WTC11 (cell line): ENCODE data around the gene TFF3.

Experiments used
- CREM ChIP-seq: sonication (generic); formaldehyde crosslinking; IDR thresholded peaks from 2 replicates; pipeline ENCODE4 v1.8.1; 2022; ENCODE audit warnings: mild to moderate bottlenecking, missing genetic modification reagents, moderate library complexity
- FOXK1 ChIP-seq: sonication (generic); formaldehyde crosslinking; IDR thresholded peaks from 2 replicates; pipeline ENCODE4 v1.8.0; 2022; ENCODE audit warnings: mild to moderate bottlenecking, moderate library complexity, missing genetic modification reagents
- NR1H2 ChIP-seq: sonication (generic); formaldehyde crosslinking; IDR thresholded peaks from 2 replicates; pipeline ENCODE4 v1.9.0; 2021; ENCODE audit warnings: mild to moderate bottlenecking, moderate library complexity, missing genetic modification reagents
- RELA ChIP-seq: sonication (generic); formaldehyde crosslinking; IDR thresholded peaks from 2 replicates; pipeline ENCODE4 v1.8.1; 2022; ENCODE audit warnings: missing genetic modification reagents, mild to moderate bottlenecking, borderline replicate concordance
- ZNF121 ChIP-seq: sonication (generic); formaldehyde crosslinking; IDR thresholded peaks from 2 replicates; pipeline ENCODE4 v1.8.0; 2023; ENCODE audit warnings: missing genetic modification reagents
- ZNF232 ChIP-seq: sonication (generic); formaldehyde crosslinking; IDR thresholded peaks from 2 replicates; pipeline ENCODE4 v1.8.0; 2022; ENCODE audit warnings: mild to moderate bottlenecking, missing genetic modification reagents
- ZNF396 ChIP-seq: fragments of 250-450 bp; sonication (Bioruptor Pico); IDR thresholded peaks from 2 replicates; pipeline ENCODE4 v1.8.0; 2021; ENCODE audit warnings: mild to moderate bottlenecking, moderate library complexity, borderline replicate concordance
- TF ChIP-seq, protein P1 (sequence below): sonication (generic); formaldehyde crosslinking; IDR thresholded peaks from 2 replicates; pipeline ENCODE4 v1.8.0; 2022; ENCODE audit warnings: mild to moderate bottlenecking, missing genetic modification reagents
- TF ChIP-seq, protein P2 (sequence below): sonication (generic); formaldehyde crosslinking; IDR thresholded peaks from 2 replicates; pipeline ENCODE4 v1.8.0; 2023; ENCODE audit warnings: mild to moderate bottlenecking, missing genetic modification reagents
- TF ChIP-seq, protein P3 (sequence below): fragments of 200-600 bp; IDR thresholded peaks from 2 replicates; pipeline ENCODE4 v1.8.0; 2022; ENCODE audit warnings: antibody characterized with exemption
- TF ChIP-seq, protein P4 (sequence below): sonication (generic); formaldehyde crosslinking; IDR thresholded peaks from 2 replicates; pipeline ENCODE4 v1.8.0; 2023; ENCODE audit warnings: missing genetic modification reagents
- TF ChIP-seq, protein P5 (sequence below): sonication (generic); formaldehyde crosslinking; conservative IDR thresholded peaks from 2 replicates; pipeline ENCODE4 v1.8.1; 2023; ENCODE audit warnings: mild to moderate bottlenecking, low read depth, missing genetic modification reagents, moderate library complexity

DNA sequence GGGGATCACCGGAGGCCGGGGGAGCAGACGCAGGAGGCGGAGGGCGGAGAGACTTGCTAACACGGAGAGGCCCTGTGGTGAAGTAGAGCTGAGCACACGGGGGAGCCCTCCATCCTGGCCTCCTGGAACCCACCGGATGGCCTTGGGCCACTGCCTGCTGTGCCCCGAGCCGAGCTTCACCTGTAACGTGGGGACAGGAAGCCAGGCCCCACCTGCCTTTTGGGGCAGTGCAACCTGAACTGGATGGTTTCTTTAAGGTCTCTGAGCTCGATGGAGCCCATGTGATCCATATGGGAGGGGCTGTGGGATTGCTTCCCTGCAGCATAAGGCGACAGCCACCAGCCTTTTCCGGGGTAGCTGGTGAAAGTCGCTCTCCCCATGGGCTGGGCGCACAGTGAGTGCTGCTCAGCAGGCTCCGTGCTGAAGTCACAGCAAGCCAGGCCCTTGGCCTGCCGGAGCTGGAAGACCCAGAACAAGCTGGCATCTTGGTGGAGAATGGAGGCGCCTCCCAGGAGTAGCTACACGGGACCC is 35.8 kb downstream of the TFF3 start:
- no peak for TF ChIP-seq ZNF121 (CRISPR knock-in tag)
- TF ChIP-seq, protein P1, sequence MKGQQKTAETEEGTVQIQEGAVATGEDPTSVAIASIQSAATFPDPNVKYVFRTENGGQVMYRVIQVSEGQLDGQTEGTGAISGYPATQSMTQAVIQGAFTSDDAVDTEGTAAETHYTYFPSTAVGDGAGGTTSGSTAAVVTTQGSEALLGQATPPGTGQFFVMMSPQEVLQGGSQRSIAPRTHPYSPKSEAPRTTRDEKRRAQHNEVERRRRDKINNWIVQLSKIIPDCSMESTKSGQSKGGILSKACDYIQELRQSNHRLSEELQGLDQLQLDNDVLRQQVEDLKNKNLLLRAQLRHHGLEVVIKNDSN (CRISPR knock-in tag): no peak
- TF ChIP-seq ZNF232 (CRISPR knock-in tag): no peak
- TF ChIP-seq, protein P2, sequence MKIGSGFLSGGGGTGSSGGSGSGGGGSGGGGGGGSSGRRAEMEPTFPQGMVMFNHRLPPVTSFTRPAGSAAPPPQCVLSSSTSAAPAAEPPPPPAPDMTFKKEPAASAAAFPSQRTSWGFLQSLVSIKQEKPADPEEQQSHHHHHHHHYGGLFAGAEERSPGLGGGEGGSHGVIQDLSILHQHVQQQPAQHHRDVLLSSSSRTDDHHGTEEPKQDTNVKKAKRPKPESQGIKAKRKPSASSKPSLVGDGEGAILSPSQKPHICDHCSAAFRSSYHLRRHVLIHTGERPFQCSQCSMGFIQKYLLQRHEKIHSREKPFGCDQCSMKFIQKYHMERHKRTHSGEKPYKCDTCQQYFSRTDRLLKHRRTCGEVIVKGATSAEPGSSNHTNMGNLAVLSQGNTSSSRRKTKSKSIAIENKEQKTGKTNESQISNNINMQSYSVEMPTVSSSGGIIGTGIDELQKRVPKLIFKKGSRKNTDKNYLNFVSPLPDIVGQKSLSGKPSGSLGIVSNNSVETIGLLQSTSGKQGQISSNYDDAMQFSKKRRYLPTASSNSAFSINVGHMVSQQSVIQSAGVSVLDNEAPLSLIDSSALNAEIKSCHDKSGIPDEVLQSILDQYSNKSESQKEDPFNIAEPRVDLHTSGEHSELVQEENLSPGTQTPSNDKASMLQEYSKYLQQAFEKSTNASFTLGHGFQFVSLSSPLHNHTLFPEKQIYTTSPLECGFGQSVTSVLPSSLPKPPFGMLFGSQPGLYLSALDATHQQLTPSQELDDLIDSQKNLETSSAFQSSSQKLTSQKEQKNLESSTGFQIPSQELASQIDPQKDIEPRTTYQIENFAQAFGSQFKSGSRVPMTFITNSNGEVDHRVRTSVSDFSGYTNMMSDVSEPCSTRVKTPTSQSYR: no peak
- no peak for TF ChIP-seq FOXK1
- no peak for TF ChIP-seq RELA (CRISPR knock-in tag)
- TF ChIP-seq, protein P3, sequence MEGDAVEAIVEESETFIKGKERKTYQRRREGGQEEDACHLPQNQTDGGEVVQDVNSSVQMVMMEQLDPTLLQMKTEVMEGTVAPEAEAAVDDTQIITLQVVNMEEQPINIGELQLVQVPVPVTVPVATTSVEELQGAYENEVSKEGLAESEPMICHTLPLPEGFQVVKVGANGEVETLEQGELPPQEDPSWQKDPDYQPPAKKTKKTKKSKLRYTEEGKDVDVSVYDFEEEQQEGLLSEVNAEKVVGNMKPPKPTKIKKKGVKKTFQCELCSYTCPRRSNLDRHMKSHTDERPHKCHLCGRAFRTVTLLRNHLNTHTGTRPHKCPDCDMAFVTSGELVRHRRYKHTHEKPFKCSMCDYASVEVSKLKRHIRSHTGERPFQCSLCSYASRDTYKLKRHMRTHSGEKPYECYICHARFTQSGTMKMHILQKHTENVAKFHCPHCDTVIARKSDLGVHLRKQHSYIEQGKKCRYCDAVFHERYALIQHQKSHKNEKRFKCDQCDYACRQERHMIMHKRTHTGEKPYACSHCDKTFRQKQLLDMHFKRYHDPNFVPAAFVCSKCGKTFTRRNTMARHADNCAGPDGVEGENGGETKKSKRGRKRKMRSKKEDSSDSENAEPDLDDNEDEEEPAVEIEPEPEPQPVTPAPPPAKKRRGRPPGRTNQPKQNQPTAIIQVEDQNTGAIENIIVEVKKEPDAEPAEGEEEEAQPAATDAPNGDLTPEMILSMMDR: no peak
- no peak for TF ChIP-seq ZNF396 (CRISPR knock-in tag)
- TF ChIP-seq, protein P4, sequence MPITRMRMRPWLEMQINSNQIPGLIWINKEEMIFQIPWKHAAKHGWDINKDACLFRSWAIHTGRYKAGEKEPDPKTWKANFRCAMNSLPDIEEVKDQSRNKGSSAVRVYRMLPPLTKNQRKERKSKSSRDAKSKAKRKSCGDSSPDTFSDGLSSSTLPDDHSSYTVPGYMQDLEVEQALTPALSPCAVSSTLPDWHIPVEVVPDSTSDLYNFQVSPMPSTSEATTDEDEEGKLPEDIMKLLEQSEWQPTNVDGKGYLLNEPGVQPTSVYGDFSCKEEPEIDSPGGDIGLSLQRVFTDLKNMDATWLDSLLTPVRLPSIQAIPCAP (CRISPR knock-in tag): no peak
- TF ChIP-seq NR1H2 (CRISPR knock-in tag): no peak
- no peak for TF ChIP-seq CREM (CRISPR knock-in tag)
- TF ChIP-seq, protein P5, sequence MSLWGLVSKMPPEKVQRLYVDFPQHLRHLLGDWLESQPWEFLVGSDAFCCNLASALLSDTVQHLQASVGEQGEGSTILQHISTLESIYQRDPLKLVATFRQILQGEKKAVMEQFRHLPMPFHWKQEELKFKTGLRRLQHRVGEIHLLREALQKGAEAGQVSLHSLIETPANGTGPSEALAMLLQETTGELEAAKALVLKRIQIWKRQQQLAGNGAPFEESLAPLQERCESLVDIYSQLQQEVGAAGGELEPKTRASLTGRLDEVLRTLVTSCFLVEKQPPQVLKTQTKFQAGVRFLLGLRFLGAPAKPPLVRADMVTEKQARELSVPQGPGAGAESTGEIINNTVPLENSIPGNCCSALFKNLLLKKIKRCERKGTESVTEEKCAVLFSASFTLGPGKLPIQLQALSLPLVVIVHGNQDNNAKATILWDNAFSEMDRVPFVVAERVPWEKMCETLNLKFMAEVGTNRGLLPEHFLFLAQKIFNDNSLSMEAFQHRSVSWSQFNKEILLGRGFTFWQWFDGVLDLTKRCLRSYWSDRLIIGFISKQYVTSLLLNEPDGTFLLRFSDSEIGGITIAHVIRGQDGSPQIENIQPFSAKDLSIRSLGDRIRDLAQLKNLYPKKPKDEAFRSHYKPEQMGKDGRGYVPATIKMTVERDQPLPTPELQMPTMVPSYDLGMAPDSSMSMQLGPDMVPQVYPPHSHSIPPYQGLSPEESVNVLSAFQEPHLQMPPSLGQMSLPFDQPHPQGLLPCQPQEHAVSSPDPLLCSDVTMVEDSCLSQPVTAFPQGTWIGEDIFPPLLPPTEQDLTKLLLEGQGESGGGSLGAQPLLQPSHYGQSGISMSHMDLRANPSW (CRISPR knock-in tag): no peak
